22Rv1 (cell line): ENCODE data around the gene ZNF526.

Experiments used
- ZFX ChIP-seq: fragments of 450-650 bp; IDR thresholded peaks from 2 replicates; pipeline ENCODE4 v1.6.1; 2017; ENCODE audit warnings: antibody characterized with exemption, borderline replicate concordance
- TF ChIP-seq, protein P1 (sequence below): fragments of 450-650 bp; IDR thresholded peaks from 2 replicates; pipeline ENCODE4 v1.5.1; 2017; ENCODE audit warnings: mild to moderate bottlenecking

- TF ChIP-seq, protein P1, sequence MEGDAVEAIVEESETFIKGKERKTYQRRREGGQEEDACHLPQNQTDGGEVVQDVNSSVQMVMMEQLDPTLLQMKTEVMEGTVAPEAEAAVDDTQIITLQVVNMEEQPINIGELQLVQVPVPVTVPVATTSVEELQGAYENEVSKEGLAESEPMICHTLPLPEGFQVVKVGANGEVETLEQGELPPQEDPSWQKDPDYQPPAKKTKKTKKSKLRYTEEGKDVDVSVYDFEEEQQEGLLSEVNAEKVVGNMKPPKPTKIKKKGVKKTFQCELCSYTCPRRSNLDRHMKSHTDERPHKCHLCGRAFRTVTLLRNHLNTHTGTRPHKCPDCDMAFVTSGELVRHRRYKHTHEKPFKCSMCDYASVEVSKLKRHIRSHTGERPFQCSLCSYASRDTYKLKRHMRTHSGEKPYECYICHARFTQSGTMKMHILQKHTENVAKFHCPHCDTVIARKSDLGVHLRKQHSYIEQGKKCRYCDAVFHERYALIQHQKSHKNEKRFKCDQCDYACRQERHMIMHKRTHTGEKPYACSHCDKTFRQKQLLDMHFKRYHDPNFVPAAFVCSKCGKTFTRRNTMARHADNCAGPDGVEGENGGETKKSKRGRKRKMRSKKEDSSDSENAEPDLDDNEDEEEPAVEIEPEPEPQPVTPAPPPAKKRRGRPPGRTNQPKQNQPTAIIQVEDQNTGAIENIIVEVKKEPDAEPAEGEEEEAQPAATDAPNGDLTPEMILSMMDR = no peak
- TF ChIP-seq ZFX = no peak
These were observed 19.9 kb upstream of the ZNF526 start for GRCh38 chr19:42200116-42200715.
